ENCODE results near the gene LRRFIP2.

LRRFIP2 gene

GRCh38 chr3:37041546-37042195 is 132.7 kb downstream of the LRRFIP2 start:
- Histone ChIP-seq H3K4me2 (no peak overlapping the region), H3K36me3 (peaks cover 84% of the 10 kb centered on the region), H3K27me3 (no peaks in the 10 kb centered on the region), H3K4me1 (no peaks in the 10 kb centered on the region), H3K9me3 (peaks cover 9% of the 10 kb centered on the region), H3K9ac (no peak overlapping the region), H4K20me1 (no peaks in the 10 kb centered on the region), H3K27ac (no peak overlapping the region), H3K4me3 (no peak overlapping the region)
- TF ChIP-seq Cebpa-rat (IDR thresholded peaks at IDR 0.05), result no peak

GRCh38 chr3:37040231-37040630 is 134.2 kb downstream of the LRRFIP2 start:
- H3K4me1 ChIP-seq, result no peaks in the 10 kb centered on the region
- peaks cover 23% of the 10 kb centered on the region for H3K9me3 ChIP-seq
- no peaks in the 10 kb centered on the region for H3K27me3 ChIP-seq
- no peak for TF ChIP-seq Cebpa-rat (IDR thresholded peaks at IDR 0.05)
- H3K9ac ChIP-seq, result no peak overlapping the region
- H3K36me3 ChIP-seq, result peaks cover 92% of the 10 kb centered on the region
- no peak overlapping the region for H3K27ac ChIP-seq
- no peak overlapping the region for H3K4me3 ChIP-seq
- H3K4me2 ChIP-seq, result no peak overlapping the region
- no peaks in the 10 kb centered on the region for H4K20me1 ChIP-seq

GRCh38 chr3:37039161-37039846 is 135.1 kb downstream of the LRRFIP2 start:
- no peak overlapping the region for H3K4me3 ChIP-seq
- H3K4me1 ChIP-seq, result no peaks in the 10 kb centered on the region
- TF ChIP-seq Cebpa-rat (IDR thresholded peaks at IDR 0.05), result no peak
- no peak overlapping the region for H3K9ac ChIP-seq
- peaks cover 32% of the 10 kb centered on the region for H3K9me3 ChIP-seq
- H4K20me1 ChIP-seq, result no peaks in the 10 kb centered on the region
- no peak overlapping the region for H3K4me2 ChIP-seq
- peaks cover 98% of the 10 kb centered on the region for H3K36me3 ChIP-seq
- H3K27ac ChIP-seq, result no peak overlapping the region
- no peaks in the 10 kb centered on the region for H3K27me3 ChIP-seq

GRCh38 chr3:37037352-37037751 is 137.0 kb downstream of the LRRFIP2 start:
- Histone ChIP-seq H4K20me1 (no peaks in the 10 kb centered on the region), H3K27ac (no peak overlapping the region), H3K27me3 (no peaks in the 10 kb centered on the region), H3K9me3 (peaks cover 37% of the 10 kb centered on the region), H3K4me3 (no peak overlapping the region), H3K4me2 (no peak overlapping the region), H3K4me1 (no peaks in the 10 kb centered on the region), H3K36me3 (peaks cover 98% of the 10 kb centered on the region), H3K9ac (no peak overlapping the region)
- TF ChIP-seq Cebpa-rat (IDR thresholded peaks at IDR 0.05), result no peak

- H3K36me3 ChIP-seq, result peaks cover 99% of the 10 kb centered on the region
- TF ChIP-seq Cebpa-rat (IDR thresholded peaks at IDR 0.05), result no peak
Observed at GRCh38 chr3:37032961-37033360, 141.4 kb downstream of the LRRFIP2 start.

GRCh38 chr3:37031096-37031682 is 143.2 kb downstream of the LRRFIP2 start:
- Histone ChIP-seq H3K4me3 (no peak overlapping the region), H4K20me1 (no peaks in the 10 kb centered on the region), H3K27ac (no peak overlapping the region), H3K9me3 (peaks cover 23% of the 10 kb centered on the region), H3K9ac (no peak overlapping the region), H3K27me3 (no peaks in the 10 kb centered on the region), H3K4me1 (peaks cover 13% of the 10 kb centered on the region), H3K4me2 (no peak overlapping the region), H3K36me3 (peaks cover 99% of the 10 kb centered on the region)
- no peak for TF ChIP-seq Cebpa-rat (IDR thresholded peaks at IDR 0.05)

More at GRCh38 chr3:37032961-37033360, 141.4 kb downstream of the LRRFIP2 start:
- Histone ChIP-seq H3K27me3 (no peaks in the 10 kb centered on the region), H3K27ac (no peak overlapping the region), H3K4me3 (no peak overlapping the region), H4K20me1 (no peaks in the 10 kb centered on the region), H3K9ac (no peak overlapping the region), H3K4me1 (peaks cover 13% of the 10 kb centered on the region), H3K4me2 (no peak overlapping the region), H3K9me3 (peaks cover 37% of the 10 kb centered on the region)

- peaks cover 17% of the 10 kb centered on the region for H3K9me3 ChIP-seq
- H3K36me3 ChIP-seq, result peaks cover 99% of the 10 kb centered on the region
- no peak for TF ChIP-seq Cebpa-rat (IDR thresholded peaks at IDR 0.05)
- H3K4me1 ChIP-seq, result peaks cover 13% of the 10 kb centered on the region
- no peak overlapping the region for H3K9ac ChIP-seq
- H4K20me1 ChIP-seq, result no peaks in the 10 kb centered on the region
- 0 out of 2 replicates have a peak overlapping the region, but pooled peaks have one; percentile 9 for H3K4me2 ChIP-seq
- no peak overlapping the region for H3K4me3 ChIP-seq
- H3K27ac ChIP-seq, result 0 out of 2 replicates have a peak overlapping the region, but pooled peaks have one; percentile 4
- H3K27me3 ChIP-seq, result no peaks in the 10 kb centered on the region
Observed at GRCh38 chr3:37030588-37030987, 143.8 kb downstream of the LRRFIP2 start.

GRCh38 chr3:37029516-37030163 is 144.7 kb downstream of the LRRFIP2 start:
- H4K20me1 ChIP-seq, result no peaks in the 10 kb centered on the region
- peaks cover 97% of the 10 kb centered on the region for H3K36me3 ChIP-seq
- no peak overlapping the region for H3K4me2 ChIP-seq
- peaks cover 19% of the 10 kb centered on the region for H3K4me1 ChIP-seq
- H3K27ac ChIP-seq, result no peak overlapping the region
- peaks cover 8% of the 10 kb centered on the region for H3K9me3 ChIP-seq
- no peak for TF ChIP-seq Cebpa-rat (IDR thresholded peaks at IDR 0.05)
- H3K9ac ChIP-seq, result no peak overlapping the region
- H3K27me3 ChIP-seq, result no peaks in the 10 kb centered on the region
- no peak overlapping the region for H3K4me3 ChIP-seq

- Histone ChIP-seq H3K4me1 (peaks cover 20% of the 10 kb centered on the region), H3K9me3 (peaks cover 2% of the 10 kb centered on the region), H3K4me2 (no peak overlapping the region), H3K27ac (no peak overlapping the region), H3K36me3 (peaks cover 97% of the 10 kb centered on the region), H3K9ac (no peak overlapping the region), H3K4me3 (no peak overlapping the region), H3K27me3 (no peaks in the 10 kb centered on the region), H4K20me1 (no peaks in the 10 kb centered on the region)
- no peak for TF ChIP-seq Cebpa-rat (IDR thresholded peaks at IDR 0.05)
Observed at GRCh38 chr3:37029111-37029510, 145.3 kb downstream of the LRRFIP2 start.

GRCh38 chr3:37028329-37028728 is 146.1 kb downstream of the LRRFIP2 start:
- Histone ChIP-seq H3K9me3 (no peaks in the 10 kb centered on the region), H3K27me3 (no peaks in the 10 kb centered on the region), H3K27ac (no peak overlapping the region), H3K4me2 (no peak overlapping the region), H3K36me3 (peaks cover 96% of the 10 kb centered on the region), H3K4me1 (peaks cover 20% of the 10 kb centered on the region), H4K20me1 (no peaks in the 10 kb centered on the region), H3K4me3 (no peak overlapping the region), H3K9ac (no peak overlapping the region)
- no peak for TF ChIP-seq Cebpa-rat (IDR thresholded peaks at IDR 0.05)

All from BLaER1 (cell line).